Ishikawa (cell line): Measurements from ENCODE around the gene AKR7A2.

ENCODE experiments used
- CEBPB ChIP-seq: IDR thresholded peaks from 2 replicates; pipeline ENCODE4 v1.6.1; 2012
- EGR1 ChIP-seq: IDR thresholded peaks from 2 replicates; pipeline ENCODE4 v1.6.1; 2012
- MAX ChIP-seq: IDR thresholded peaks from 2 replicates; pipeline ENCODE4 v1.6.1; 2012
- NFIC ChIP-seq: IDR thresholded peaks from 2 replicates; pipeline ENCODE4 v1.6.1; 2012
- RAD21 ChIP-seq: IDR thresholded peaks from 2 replicates; pipeline ENCODE4 v1.6.1; 2012; ENCODE audit warnings: low read depth
- TAF1 ChIP-seq: IDR thresholded peaks from 2 replicates; pipeline ENCODE4 v1.6.1; 2012; ENCODE audit warnings: low read depth, mild to moderate bottlenecking
- TCF12 ChIP-seq: IDR thresholded peaks from 2 replicates; pipeline ENCODE4 v1.6.1; 2012; ENCODE audit warnings: low read depth
- TEAD4 ChIP-seq: IDR thresholded peaks from 2 replicates; pipeline ENCODE4 v1.6.1; 2012
- YY1 ChIP-seq: IDR thresholded peaks from 2 replicates; pipeline ENCODE4 v1.6.1; 2012; ENCODE audit warnings: low read depth
- ZBTB7A ChIP-seq: IDR thresholded peaks from 2 replicates; pipeline ENCODE4 v1.6.1; 2012; ENCODE audit warnings: low read depth
- TF ChIP-seq, protein P1 (sequence below): IDR thresholded peaks from 2 replicates; pipeline ENCODE4 v1.6.1; 2012; ENCODE audit warnings: low read depth, mild to moderate bottlenecking

GRCh38 chr1:19350566-19350965 lies 38.6 kb upstream of the AKR7A2 start:
- no peak for TF ChIP-seq CEBPB
- TF ChIP-seq ZBTB7A, result no peak
- no peak for TF ChIP-seq MAX
- TF ChIP-seq EGR1, result no peak
- TF ChIP-seq TCF12, result no peak
- no peak for TF ChIP-seq RAD21
- no peak for TF ChIP-seq TEAD4
- TF ChIP-seq NFIC, result no peak
- TF ChIP-seq YY1, result no peak
- TF ChIP-seq, protein P1, sequence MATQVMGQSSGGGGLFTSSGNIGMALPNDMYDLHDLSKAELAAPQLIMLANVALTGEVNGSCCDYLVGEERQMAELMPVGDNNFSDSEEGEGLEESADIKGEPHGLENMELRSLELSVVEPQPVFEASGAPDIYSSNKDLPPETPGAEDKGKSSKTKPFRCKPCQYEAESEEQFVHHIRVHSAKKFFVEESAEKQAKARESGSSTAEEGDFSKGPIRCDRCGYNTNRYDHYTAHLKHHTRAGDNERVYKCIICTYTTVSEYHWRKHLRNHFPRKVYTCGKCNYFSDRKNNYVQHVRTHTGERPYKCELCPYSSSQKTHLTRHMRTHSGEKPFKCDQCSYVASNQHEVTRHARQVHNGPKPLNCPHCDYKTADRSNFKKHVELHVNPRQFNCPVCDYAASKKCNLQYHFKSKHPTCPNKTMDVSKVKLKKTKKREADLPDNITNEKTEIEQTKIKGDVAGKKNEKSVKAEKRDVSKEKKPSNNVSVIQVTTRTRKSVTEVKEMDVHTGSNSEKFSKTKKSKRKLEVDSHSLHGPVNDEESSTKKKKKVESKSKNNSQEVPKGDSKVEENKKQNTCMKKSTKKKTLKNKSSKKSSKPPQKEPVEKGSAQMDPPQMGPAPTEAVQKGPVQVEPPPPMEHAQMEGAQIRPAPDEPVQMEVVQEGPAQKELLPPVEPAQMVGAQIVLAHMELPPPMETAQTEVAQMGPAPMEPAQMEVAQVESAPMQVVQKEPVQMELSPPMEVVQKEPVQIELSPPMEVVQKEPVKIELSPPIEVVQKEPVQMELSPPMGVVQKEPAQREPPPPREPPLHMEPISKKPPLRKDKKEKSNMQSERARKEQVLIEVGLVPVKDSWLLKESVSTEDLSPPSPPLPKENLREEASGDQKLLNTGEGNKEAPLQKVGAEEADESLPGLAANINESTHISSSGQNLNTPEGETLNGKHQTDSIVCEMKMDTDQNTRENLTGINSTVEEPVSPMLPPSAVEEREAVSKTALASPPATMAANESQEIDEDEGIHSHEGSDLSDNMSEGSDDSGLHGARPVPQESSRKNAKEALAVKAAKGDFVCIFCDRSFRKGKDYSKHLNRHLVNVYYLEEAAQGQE, result no peak
- no peak for TF ChIP-seq TAF1
